Activated naive CD8-positive, alpha-beta T cell treated with anti-CD3 and anti-CD28 coated beads, Interleukin-2, amount 10 ng/mL, durations not matched to agents 7 days and 5 days (primary cell): ENCODE results near the gene LRRC74B. TPM values are rescaled to one million over a fixed set of nuclear protein-coding genes. Genes with fewer than 3 reads are reported as not detected.
"Not testable (repeated sequence)": the region's sequence is repeated elsewhere in the genome, so short reads cannot be mapped to it uniquely, and the experiment has no call there.

ENCODE experiments used
- ATAC-seq: fragments of 150-1000 bp; cut with Tn5 transposase; one replicate; pipeline ENCODE4 v1.10.0; 2021; ENCODE audit warnings: low read depth, moderate library complexity
- POLR2A ChIA-PET: fragments of 350-600 bp; sonication (Branson Sonifier 250); formaldehyde crosslinking; loops from one replicate; lab custom pipeline; 2021; ENCODE audit warnings: antibody characterized with exemption; lab: Charles Lee
- DNase-seq: peaks from one replicate; pipeline ENCODE4 v3.0.0; 2021
- H3K27ac Mint-ChIP-seq: one replicate; pipeline ENCODE4 v1.8.0; 2022; ENCODE audit warnings: mild to moderate bottlenecking, mixed read lengths
- H3K27me3 Mint-ChIP-seq: one replicate; pipeline ENCODE4 v1.8.0; 2022; ENCODE audit warnings: mild to moderate bottlenecking, moderate library complexity, mixed read lengths
- H3K36me3 Mint-ChIP-seq: one replicate; pipeline ENCODE4 v1.8.0; 2021; ENCODE audit warnings: mild to moderate bottlenecking, mixed read lengths
- H3K4me1 Mint-ChIP-seq: one replicate; pipeline ENCODE4 v1.8.0; 2021; ENCODE audit warnings: mixed read lengths
- H3K4me3 Mint-ChIP-seq: one replicate; pipeline ENCODE4 v1.8.0; 2022; ENCODE audit warnings: mild to moderate bottlenecking, moderate library complexity, mixed read lengths
- H3K9me3 Mint-ChIP-seq: one replicate; pipeline ENCODE4 v1.8.0; 2021; ENCODE audit warnings: mixed read lengths
- total RNA-seq, 2 experiments: library from RNA; stranded (reverse); gene quantifications; one replicate each; pipeline ENCODE4 v1.2.3, GENCODE V29; 2021

Gene LRRC74B
- total RNA-seq, 2 experiments from 2014 or later = not detected

DNA sequence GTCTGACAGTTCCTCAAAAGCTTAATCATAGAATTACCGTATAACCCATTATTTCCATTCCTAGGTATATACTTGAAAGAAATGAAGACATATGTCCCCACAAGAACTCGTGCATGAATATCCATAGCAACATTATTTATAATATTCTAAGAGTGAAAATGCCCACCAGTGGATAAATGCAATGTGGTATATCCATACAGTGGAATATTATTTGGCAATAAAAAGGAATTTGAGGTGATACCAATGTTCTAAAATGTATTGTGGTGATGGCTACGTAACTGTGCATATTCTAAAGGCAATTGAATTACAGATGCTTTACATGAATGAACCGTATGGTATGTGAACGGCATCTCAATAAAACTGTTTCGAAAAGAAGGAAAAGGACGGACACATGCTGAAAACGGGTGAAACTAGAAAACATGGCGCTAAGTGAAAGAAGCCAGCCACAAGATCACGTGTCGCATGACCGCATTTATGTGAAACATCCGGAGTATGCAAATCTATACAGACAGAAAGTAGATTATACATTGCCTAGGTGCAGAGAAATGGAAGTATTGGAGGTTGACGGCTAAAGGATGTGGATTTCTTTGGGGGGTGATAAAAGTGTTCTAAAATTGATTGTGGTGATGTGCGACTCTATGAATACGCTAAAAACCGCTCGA, 16.0 kb downstream of the LRRC74B start:
- H3K9me3 Mint-ChIP-seq, H3K27me3 Mint-ChIP-seq, H3K36me3 Mint-ChIP-seq, H3K27ac Mint-ChIP-seq, DNase-seq, POLR2A ChIA-PET, ATAC-seq, H3K4me1 Mint-ChIP-seq, H3K4me3 Mint-ChIP-seq: not testable (repeated sequence)

DNA sequence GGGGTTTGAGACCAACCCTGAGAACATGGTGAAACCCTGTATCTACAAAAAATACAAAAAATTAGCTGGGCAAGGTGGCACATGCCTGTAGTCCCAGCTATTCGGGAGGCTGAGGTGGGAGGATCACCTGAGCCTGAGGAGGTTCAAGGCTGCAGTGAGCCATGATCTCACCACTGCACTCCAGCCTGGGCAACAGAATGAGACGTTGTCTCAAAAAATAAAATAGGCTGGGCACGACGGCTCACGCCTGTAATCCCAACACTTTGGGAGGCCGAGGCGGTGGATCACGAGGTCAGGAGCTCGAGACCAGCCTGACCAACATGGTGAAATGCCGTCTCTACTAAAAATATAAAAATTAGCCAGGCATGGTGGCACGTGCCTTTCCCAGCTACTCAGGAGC, 18.7 kb downstream of the LRRC74B start:
- H3K27me3 Mint-ChIP-seq, ATAC-seq, H3K4me1 Mint-ChIP-seq, DNase-seq, H3K36me3 Mint-ChIP-seq, POLR2A ChIA-PET, H3K4me3 Mint-ChIP-seq, H3K27ac Mint-ChIP-seq, H3K9me3 Mint-ChIP-seq: not testable (repeated sequence)

GRCh38 chr22:21064917-21065864, 19.4 kb downstream of the LRRC74B start:
- peaks cover 4% of the 10 kb centered on the region for H3K4me1 Mint-ChIP-seq
- POLR2A ChIA-PET = no interaction called here

DNA sequence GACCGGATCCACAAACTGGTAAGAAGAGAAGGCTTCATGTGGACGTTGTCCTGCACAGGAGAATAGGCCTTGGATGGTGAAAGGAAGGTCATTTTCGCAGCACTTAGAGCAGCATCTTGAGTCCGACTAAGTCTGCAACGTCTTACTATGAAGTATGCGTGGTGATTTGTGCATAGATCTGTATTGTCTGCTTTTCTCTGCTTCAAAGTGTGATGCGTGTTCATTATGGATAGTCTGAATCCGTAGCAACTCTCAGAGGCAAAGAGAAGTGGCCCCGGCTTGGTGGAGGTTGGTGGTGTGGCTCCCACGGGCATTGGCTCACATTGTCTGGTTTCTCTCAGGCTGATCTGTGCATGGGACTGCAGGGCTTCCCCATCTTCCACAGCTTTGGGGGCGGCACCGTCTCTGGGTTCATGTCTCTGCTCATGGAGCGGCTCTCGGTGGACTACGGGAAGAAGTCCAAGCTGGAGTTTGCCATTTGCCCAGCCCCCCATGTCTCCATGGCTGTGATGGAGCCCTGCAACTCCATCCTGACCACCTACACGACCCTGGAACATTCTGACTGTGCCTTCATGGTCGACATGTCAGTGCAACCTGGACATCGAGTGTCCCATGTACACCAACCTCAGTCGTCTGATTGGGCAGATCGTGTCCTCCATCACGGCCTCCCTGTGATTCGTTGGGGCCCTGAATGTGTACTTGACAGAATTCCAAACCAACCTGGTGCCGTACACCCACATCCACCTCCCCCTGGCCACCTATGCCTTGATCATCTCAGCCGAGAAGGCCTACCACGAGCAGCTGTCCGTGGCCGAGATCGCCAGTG, 21.5 kb downstream of the LRRC74B start:
- Mint-ChIP-seq H3K9me3 (no peaks in the 10 kb centered on the region), H3K27ac (no peak overlapping the region), H3K4me1 (peaks cover 4% of the 10 kb centered on the region), H3K4me3 (no peak overlapping the region), H3K36me3 (no peaks in the 10 kb centered on the region), H3K27me3 (peaks cover 7% of the 10 kb centered on the region)
- DNase-seq (no peak), ATAC-seq (no peak)
- POLR2A ChIA-PET = no interaction called here

More at GRCh38 chr22:21064917-21065864, 19.4 kb downstream of the LRRC74B start:
- Mint-ChIP-seq H3K36me3 (no peaks in the 10 kb centered on the region), H3K27me3 (peaks cover 7% of the 10 kb centered on the region), H3K27ac (no peak overlapping the region), H3K4me3 (no peak overlapping the region), H3K9me3 (no peaks in the 10 kb centered on the region)
- DNase-seq (no peak), ATAC-seq (no peak)

DNA sequence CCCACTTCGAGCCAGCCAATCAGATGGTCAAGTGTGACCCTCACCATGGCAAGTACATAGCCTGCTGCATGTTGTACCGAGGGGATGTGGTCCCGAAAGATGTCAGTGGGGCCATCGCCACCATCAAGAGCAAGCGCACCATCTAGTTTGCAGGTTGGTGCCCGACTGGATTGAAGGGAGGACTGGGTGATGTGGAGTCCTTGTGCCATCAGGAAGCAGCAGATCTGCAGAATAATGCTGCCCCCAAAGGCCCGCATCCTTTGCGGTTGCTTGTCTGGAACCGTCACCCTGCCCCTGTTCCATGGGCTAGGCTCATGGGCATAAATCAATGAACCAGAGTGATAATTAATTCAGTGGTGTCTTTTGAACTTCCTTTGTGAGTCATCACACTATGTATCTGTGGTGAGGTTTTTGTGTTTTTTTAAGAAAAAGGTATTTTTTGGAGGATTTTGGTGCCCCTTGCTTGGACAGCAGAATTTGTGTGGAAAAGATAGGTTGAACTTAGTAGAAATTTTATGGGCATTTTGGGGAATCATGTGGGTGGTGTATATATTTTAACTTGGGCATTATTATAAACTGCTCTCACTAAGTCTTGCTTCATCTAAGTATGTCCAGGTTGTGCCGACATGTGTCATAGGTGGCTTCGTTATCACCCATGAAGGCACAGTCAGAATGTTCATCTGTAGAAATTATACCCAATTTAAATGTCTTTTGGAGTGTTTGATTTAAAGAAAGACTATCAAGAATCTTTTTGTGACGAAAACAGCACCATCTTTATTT, 22.3 kb downstream of the LRRC74B start:
- H3K4me1 Mint-ChIP-seq = peaks cover 4% of the 10 kb centered on the region
- peaks cover 7% of the 10 kb centered on the region for H3K27me3 Mint-ChIP-seq
- DNase-seq (no peak), ATAC-seq (no peak)
- H3K9me3 Mint-ChIP-seq = no peaks in the 10 kb centered on the region
- H3K27ac Mint-ChIP-seq = no peak overlapping the region
- H3K4me3 Mint-ChIP-seq = no peak overlapping the region
- H3K36me3 Mint-ChIP-seq = no peaks in the 10 kb centered on the region
- POLR2A ChIA-PET = no interaction called here

DNA sequence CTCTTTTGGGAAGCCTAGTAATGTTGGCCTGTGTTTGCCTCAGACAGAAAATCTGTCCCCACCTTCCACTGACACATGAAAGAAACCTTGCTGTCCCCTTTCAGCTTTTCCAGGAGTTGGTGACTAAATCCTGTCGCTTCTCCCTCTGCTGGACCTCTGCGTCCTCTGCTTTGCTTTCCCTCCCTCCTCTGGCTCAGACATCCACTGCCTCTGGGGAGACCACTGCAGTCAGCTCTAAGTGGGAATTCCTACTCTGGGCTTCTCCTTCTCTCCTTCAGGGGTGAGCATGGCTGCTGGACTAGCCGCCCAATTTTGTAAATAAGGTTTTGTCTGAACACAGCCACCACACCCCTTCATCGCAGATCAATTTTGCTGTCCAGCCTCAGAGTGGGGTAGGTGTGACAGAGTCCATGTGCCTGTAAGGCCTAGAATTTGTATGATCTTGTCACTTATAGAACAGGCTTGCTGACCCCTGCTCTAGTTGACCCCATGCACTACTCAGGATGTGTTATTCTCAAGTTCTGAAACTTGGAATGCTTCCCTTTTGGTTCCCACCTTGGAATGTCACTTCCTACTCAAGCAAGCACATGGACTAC, 23.0 kb downstream of the LRRC74B start:
- ATAC-seq (no peak), DNase-seq (no peak)
- POLR2A ChIA-PET = no interaction called here
- H3K27ac Mint-ChIP-seq = no peak overlapping the region
- H3K9me3 Mint-ChIP-seq = no peaks in the 10 kb centered on the region
- H3K4me1 Mint-ChIP-seq = peaks cover 4% of the 10 kb centered on the region
- peaks cover 5% of the 10 kb centered on the region for H3K27me3 Mint-ChIP-seq
- no peaks in the 10 kb centered on the region for H3K36me3 Mint-ChIP-seq
- no peak overlapping the region for H3K4me3 Mint-ChIP-seq

- DNase-seq = no peak
- Mint-ChIP-seq H3K27ac (no peak overlapping the region), H3K36me3 (no peaks in the 10 kb centered on the region), H3K4me1 (peaks cover 4% of the 10 kb centered on the region), H3K27me3 (peaks cover 5% of the 10 kb centered on the region), H3K4me3 (no peak overlapping the region), H3K9me3 (no peaks in the 10 kb centered on the region)
- ATAC-seq = no peak
- POLR2A ChIA-PET = no interaction called here
Observed at GRCh38 chr22:21069375-21069774, 23.6 kb downstream of the LRRC74B start.

DNA sequence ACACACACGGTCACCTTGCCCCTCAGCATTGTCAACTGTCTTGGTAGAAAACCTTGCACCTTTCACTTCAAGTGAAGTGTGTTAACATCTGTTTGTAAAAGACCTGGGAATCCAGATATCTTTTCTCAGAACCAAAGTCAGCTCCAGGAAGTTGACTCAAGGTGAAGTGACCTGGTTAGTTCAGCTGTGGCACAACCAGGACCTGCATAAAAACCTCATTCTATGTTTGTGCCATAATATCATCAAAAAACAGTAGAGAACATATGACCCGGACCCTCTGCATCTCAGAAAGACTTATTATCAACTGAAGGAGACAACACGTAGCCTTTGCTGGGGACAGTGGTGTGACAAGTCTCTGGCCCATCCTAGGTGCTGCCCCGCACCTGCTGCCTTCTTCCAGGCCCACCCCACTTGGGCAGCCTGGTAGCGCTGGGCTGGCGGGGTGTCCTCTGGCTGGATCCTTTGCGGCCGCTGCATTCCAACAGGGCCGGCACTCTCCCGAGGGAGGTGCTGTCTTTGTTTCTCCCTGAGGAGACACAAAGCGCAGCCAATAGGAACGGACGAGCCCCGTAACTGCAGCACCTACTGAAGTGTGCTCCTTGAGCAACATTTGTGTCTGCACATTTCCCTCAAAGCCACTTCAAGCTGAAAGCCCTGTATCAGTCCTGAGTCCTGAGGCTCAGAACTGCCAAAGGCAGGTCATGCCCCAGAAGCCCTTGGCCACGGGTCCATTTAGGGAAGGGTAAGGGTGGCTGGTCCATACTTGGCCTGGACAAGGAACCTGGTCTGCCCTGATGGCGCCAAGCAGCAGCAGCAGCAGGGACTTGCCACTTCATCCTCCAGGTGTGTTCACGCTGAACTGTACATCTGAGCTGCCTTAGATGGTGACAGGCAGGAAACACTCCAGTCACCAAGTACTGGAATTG, 25.2 kb downstream of the LRRC74B start:
- Mint-ChIP-seq H3K27me3 (peaks cover 5% of the 10 kb centered on the region), H3K4me1 (peaks cover 4% of the 10 kb centered on the region), H3K9me3 (no peaks in the 10 kb centered on the region), H3K4me3 (no peak overlapping the region), H3K36me3 (no peaks in the 10 kb centered on the region), H3K27ac (no peak overlapping the region)
- ATAC-seq (no peak), DNase-seq (no peak)
- POLR2A ChIA-PET = interaction anchor here (0.6 kb wide), 1 partner anchor 507 kb away, joined by 3 read pairs; no protein-coding TSS in a partner anchor

DNA sequence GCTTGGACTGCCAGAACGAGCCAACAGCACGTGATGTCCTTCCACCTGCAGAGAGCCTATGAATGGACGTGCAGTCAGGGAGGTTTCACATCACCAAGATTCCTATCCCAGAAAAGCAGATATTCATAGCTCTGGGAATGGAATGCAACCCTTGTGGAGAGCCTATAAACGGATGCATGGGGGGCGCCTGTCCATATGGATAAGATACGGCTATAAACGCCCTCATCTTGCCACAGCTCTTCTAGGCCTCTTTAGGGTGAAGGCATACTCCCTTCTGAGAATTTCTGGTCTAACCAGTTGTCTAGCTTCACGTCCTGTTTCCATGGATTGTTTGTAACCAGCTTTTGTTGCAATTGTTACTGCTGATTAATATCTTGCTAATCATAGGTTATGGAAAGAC, 26.1 kb downstream of the LRRC74B start:
- DNase-seq, POLR2A ChIA-PET, H3K9me3 Mint-ChIP-seq, H3K36me3 Mint-ChIP-seq, H3K27me3 Mint-ChIP-seq, H3K4me3 Mint-ChIP-seq, H3K4me1 Mint-ChIP-seq, H3K27ac Mint-ChIP-seq, ATAC-seq: not testable (repeated sequence)

DNA sequence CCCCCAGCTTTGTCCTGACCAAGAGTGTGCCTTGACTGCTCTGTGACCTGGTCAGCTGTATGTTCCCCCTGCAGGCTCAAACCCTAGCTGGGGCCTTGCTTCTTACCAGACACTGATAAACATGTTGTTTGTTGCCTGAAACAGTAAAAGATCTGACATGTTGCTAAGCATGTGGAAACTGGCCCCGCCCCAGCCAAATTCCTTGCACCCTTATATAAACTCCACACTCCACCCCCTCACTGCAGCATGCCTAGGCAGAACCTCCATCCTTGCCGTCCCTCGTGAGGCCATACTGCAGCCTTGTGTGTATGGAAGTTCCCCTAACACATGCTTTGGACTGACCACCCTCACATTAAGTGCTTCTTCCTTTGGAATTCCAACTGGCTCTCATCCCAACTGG, 27.3 kb downstream of the LRRC74B start:
- Mint-ChIP-seq H3K4me3 (no peak overlapping the region), H3K4me1 (peaks cover 2% of the 10 kb centered on the region), H3K27me3 (peaks cover 3% of the 10 kb centered on the region), H3K36me3 (no peaks in the 10 kb centered on the region), H3K9me3 (no peaks in the 10 kb centered on the region), H3K27ac (no peak overlapping the region)
- POLR2A ChIA-PET = no interaction called here
- ATAC-seq (no peak), DNase-seq (no peak)

- no peak overlapping the region for H3K27ac Mint-ChIP-seq
- ATAC-seq (no peak), DNase-seq (no peak)
- H3K4me3 Mint-ChIP-seq = no peak overlapping the region
- H3K27me3 Mint-ChIP-seq = peaks cover 3% of the 10 kb centered on the region
- no peaks in the 10 kb centered on the region for H3K9me3 Mint-ChIP-seq
- POLR2A ChIA-PET = no interaction called here
- no peaks in the 10 kb centered on the region for H3K4me1 Mint-ChIP-seq
- H3K36me3 Mint-ChIP-seq = no peaks in the 10 kb centered on the region
Observed at GRCh38 chr22:21073482-21073881, 27.7 kb downstream of the LRRC74B start.
